CD4-positive, alpha-beta memory T cell (primary cell): ENCODE data around the gene PSMB10. TPM values are rescaled to one million over a fixed set of nuclear protein-coding genes. Genes with fewer than 3 reads are reported as not detected.

Experiments
- CTCF ChIA-PET: fragments of 350-600 bp; sonication (Branson Sonifier 250); formaldehyde crosslinking; loops from one replicate; lab custom pipeline; 2021; ENCODE audit warnings: inconsistent platforms; ENCODE audit not compliant: partially characterized antibody; lab: Charles Lee
- POLR2A ChIA-PET: fragments of 350-600 bp; sonication (Branson Sonifier 250); formaldehyde crosslinking; loops from one replicate; lab custom pipeline; 2021; ENCODE audit not compliant: partially characterized antibody; lab: Charles Lee
- DNase-seq, 5 donors: peaks; one replicate each; pipeline versions ENCODE4 v3.0.0 to v3.0.0-alpha.2; 2020 to 2022; ENCODE audit warnings: mixed read lengths in 1 of 5
- H3K27ac ChIP-seq: one replicate; pipeline ENCODE4 v1.7.0; 2013; ENCODE audit warnings: low read depth, low read length
- H3K27me3 ChIP-seq: 2 replicates; pipeline ENCODE4 v1.7.0; 2013; ENCODE audit warnings: mild to moderate bottlenecking, low read length, moderate library complexity; ENCODE audit not compliant: insufficient read depth
- H3K36me3 ChIP-seq: 2 replicates; pipeline ENCODE4 v1.7.0; 2013; ENCODE audit warnings: mild to moderate bottlenecking, low read length, moderate library complexity; ENCODE audit not compliant: insufficient read depth
- H3K4me1 ChIP-seq: 2 replicates; pipeline ENCODE4 v1.7.0; 2013; ENCODE audit warnings: mild to moderate bottlenecking, low read length, moderate library complexity; ENCODE audit not compliant: insufficient read depth
- H3K4me3 ChIP-seq, 2 donors: one replicate each; pipeline ENCODE4 v1.7.0; 2013; ENCODE audit warnings: low read length in 2 of 2, mild to moderate bottlenecking in 1 of 2
- H3K9me3 ChIP-seq, 2 donors: one replicate each; pipeline ENCODE4 v1.7.0; 2013; ENCODE audit warnings: low read length in 2 of 2, control low read depth in 1 of 2; ENCODE audit not compliant: control insufficient read depth in 1 of 2
- H3K27ac Mint-ChIP-seq, 7 donors: one replicate each; pipeline ENCODE4 v1.8.0; 2020 to 2021; ENCODE audit warnings: mixed read lengths in 7 of 7, mild to moderate bottlenecking in 6 of 7, inconsistent platforms in 3 of 7, moderate library complexity in 3 of 7
- H3K27me3 Mint-ChIP-seq, 2 donors: one replicate each; pipeline ENCODE4 v1.8.0; 2020 to 2021; ENCODE audit warnings: mixed read lengths in 2 of 2
- H3K36me3 Mint-ChIP-seq, 2 donors: one replicate each; pipeline ENCODE4 v1.8.0; 2020 to 2021; ENCODE audit warnings: mixed read lengths in 2 of 2, inconsistent platforms in 1 of 2, mild to moderate bottlenecking in 1 of 2
- H3K4me1 Mint-ChIP-seq, 4 donors: one replicate each; pipeline ENCODE4 v1.8.0; 2020 to 2021; ENCODE audit warnings: mixed read lengths in 4 of 4, mild to moderate bottlenecking in 1 of 4
- H3K4me3 Mint-ChIP-seq, 8 donors: one replicate each; pipeline ENCODE4 v1.8.0; 2020 to 2021; ENCODE audit warnings: mixed read lengths in 8 of 8, mild to moderate bottlenecking in 7 of 8, moderate library complexity in 6 of 8, inconsistent platforms in 3 of 8
- H3K9me3 Mint-ChIP-seq, 8 donors: one replicate each; pipeline ENCODE4 v1.8.0; 2020 to 2021; ENCODE audit warnings: mixed read lengths in 8 of 8, mild to moderate bottlenecking in 5 of 8, inconsistent platforms in 3 of 8, moderate library complexity in 1 of 8
- intact Hi-C: fragments of 100-400 bp; cut with micrococcal nuclease; formaldehyde crosslinking; loops from one replicate; pipeline ENCODE4 v1.15.1; 2023
- polyA plus RNA-seq, 2 donors: library from polyadenylated mRNA; unstranded; fragments of 300-500 nt; fragmentation: Illumina TruSeq; gene quantifications; one replicate each; pipeline ENCODE4 v1.2.3, GENCODE V29; 2021
- total RNA-seq, 2 experiments: library from RNA; stranded (reverse); gene quantifications; one replicate each; pipeline ENCODE4 v1.2.3, GENCODE V29; 2021

PSMB10 gene
- total and polyA plus RNA-seq, 4 experiments from 2014 or later: 147 to 777 (median 306) TPM

DNA sequence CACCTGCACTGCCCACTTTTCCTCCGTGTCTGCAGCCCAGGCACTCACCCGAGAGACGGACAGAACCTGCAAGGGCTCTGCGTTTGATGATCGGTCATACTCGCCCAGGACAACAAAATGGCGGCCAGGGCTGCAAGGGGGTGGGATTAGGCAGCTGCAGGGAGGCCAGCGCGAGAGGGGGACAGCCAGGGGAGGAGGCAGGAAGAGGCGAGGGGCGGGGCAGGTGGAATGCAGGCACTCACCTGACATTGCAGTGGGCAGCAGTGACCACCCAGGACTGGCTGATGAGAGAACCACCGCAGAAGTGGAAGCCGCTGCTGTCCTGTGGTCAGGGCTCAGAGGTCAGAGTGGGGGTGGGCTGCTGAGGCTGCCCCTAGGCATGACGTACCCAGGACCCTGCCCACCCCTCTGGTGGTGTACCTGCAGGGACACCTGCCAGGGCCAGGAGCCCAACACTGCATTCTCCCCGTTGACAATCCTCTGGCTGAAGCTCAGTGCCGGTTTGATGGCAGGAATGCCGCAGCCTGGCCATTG, 5.9 kb downstream of the PSMB10 start:
- Histone ChIP-seq H3K4me1 (peaks cover 18% of the 10 kb centered on the region), H3K27ac (no peak overlapping the region), H3K36me3 (peaks cover 56% of the 10 kb centered on the region), H3K4me3 (no peak overlapping the region), H3K27me3 (no peaks in the 10 kb centered on the region), H3K9me3 (no peaks in the 10 kb centered on the region)
- Mint-ChIP-seq H3K36me3 (peaks cover 14 to 45% of the 10 kb centered on the region in 2 donors), H3K4me3 (no peak overlapping the region), H3K27ac (peak overlapping the region in 1 of 7 donors; percentile 35), H3K27me3 (no peaks in the 10 kb centered on the region), H3K4me1 (peaks cover 9 to 33% (median 22%) of the 10 kb centered on the region in 4 donors), H3K9me3 (peaks cover 0 to under 1% (median 0%) of the 10 kb centered on the region in 8 donors)
- POLR2A ChIA-PET: interaction anchor here (1.0 to 1.4 kb wide), 3 partner anchors 38 to 48 kb away, joined by 3 to 6 read pairs (median 3); partner anchors contain the start of gene PSKH1
- DNase-seq: no peak
- intact Hi-C loops: no loop called here
- CTCF ChIA-PET: interaction anchor here (0.7 to 8.8 kb wide), 4 partner anchors 47 to 409 kb away, joined by 3 to 61 read pairs (median 20); partner anchors contain the start of gene NRN1L

- no peaks in the 10 kb centered on the region for H3K9me3 Mint-ChIP-seq
- H3K27me3 Mint-ChIP-seq: no peaks in the 10 kb centered on the region
- H3K36me3 Mint-ChIP-seq: peaks cover 9 to 40% of the 10 kb centered on the region in 2 donors
- no peak overlapping the region for H3K4me3 Mint-ChIP-seq
- Histone ChIP-seq H3K9me3 (no peaks in the 10 kb centered on the region), H3K4me1 (peaks cover 15% of the 10 kb centered on the region), H3K4me3 (no peak overlapping the region), H3K27me3 (no peaks in the 10 kb centered on the region), H3K27ac (no peak overlapping the region), H3K36me3 (peaks cover 54% of the 10 kb centered on the region)
- peaks cover 6 to 28% (median 17%) of the 10 kb centered on the region in 4 donors for H3K4me1 Mint-ChIP-seq
- DNase-seq: no peak
- intact Hi-C loops: no loop called here
- CTCF ChIA-PET: interaction anchor here (2.7 to 8.8 kb wide), 3 partner anchors 46 to 409 kb away, joined by 9 to 61 read pairs (median 30); partner anchors contain the start of gene NRN1L
- POLR2A ChIA-PET: interaction anchor here (1.6 kb wide), 1 partner anchor 47 kb away, joined by 5 read pairs; no protein-coding TSS in a partner anchor
- no peak overlapping the region for H3K27ac Mint-ChIP-seq
Observed at GRCh38 chr16:67930191-67930590, 6.5 kb downstream of the PSMB10 start.

GRCh38 chr16:67928561-67929364, 7.9 kb downstream of the PSMB10 start:
- peaks cover 7% of the 10 kb centered on the region for H3K4me1 ChIP-seq
- CTCF ChIA-PET: interaction anchor here (0.7 to 8.8 kb wide), 16 partner anchors 9 to 407 kb away, joined by 3 to 61 read pairs (median 4); partner anchors contain the start of genes EDC4 and NRN1L
- Mint-ChIP-seq H3K36me3 (peaks cover 2 to 35% of the 10 kb centered on the region in 2 donors), H3K9me3 (no peaks in the 10 kb centered on the region), H3K27ac (peak overlapping the region; percentile 22 to 74 (median 69)), H3K4me1 (peaks cover 3 to 16% (median 8%) of the 10 kb centered on the region in 4 donors), H3K27me3 (no peaks in the 10 kb centered on the region), H3K4me3 (no peak overlapping the region)
- H3K9me3 ChIP-seq: no peaks in the 10 kb centered on the region
- H3K4me3 ChIP-seq: no peak overlapping the region
- H3K27me3 ChIP-seq: no peaks in the 10 kb centered on the region
- POLR2A ChIA-PET: interaction anchor here (0.9 to 1.7 kb wide), 5 partner anchors 8 to 256 kb away, joined by 3 to 10 read pairs (median 5); partner anchors contain the start of genes PSKH1 and PSMB10
- intact Hi-C loops: loop anchor here (1.0 to 2.0 kb wide), 4 partner anchors 45 to 408 kb away; partner anchors contain the start of gene THAP11
- peak; percentile 70 to 75 (median 72) for DNase-seq
- H3K27ac ChIP-seq: no peak overlapping the region
- H3K36me3 ChIP-seq: peaks cover 43% of the 10 kb centered on the region

DNA sequence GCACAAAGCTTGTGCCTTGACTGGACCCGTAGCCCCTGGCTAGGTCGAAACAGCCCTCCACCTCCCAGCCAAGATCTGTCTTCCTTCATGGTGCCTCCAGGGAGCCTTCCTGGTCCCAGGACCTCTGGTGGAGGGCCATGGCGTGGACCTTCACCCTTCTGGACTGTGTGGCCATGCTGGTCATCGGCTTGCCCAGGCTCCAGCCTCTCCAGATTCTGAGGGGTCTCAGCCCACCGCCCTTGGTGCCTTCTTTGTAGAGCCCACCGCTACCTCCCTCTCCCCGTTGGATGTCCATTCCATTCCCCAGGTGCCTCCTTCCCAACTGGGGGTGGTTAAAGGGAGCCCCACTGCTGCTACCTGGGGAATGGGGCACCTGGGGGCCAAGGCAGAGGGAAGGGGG, 8.5 kb downstream of the PSMB10 start:
- no peak overlapping the region for H3K4me3 Mint-ChIP-seq
- peaks cover 45% of the 10 kb centered on the region for H3K36me3 ChIP-seq
- ChIA-PET CTCF (interaction anchor here (1.0 to 8.8 kb wide), 13 partner anchors 9 to 407 kb away, joined by 3 to 61 read pairs (median 5); partner anchors contain the start of genes EDC4 and NRN1L), POLR2A (interaction anchor here (0.9 to 1.7 kb wide), 3 partner anchors 9 to 255 kb away, joined by 3 to 10 read pairs (median 5); partner anchors contain the start of genes PSKH1 and PSMB10)
- peaks cover 3 to 15% (median 6%) of the 10 kb centered on the region in 4 donors for H3K4me1 Mint-ChIP-seq
- no peaks in the 10 kb centered on the region for H3K27me3 Mint-ChIP-seq
- H3K9me3 Mint-ChIP-seq: no peaks in the 10 kb centered on the region
- no peaks in the 10 kb centered on the region for H3K9me3 ChIP-seq
- H3K4me1 ChIP-seq: peaks cover 7% of the 10 kb centered on the region
- peak overlapping the region in 6 of 7 donors; percentile 22 to 75 (median 69) for H3K27ac Mint-ChIP-seq
- H3K27me3 ChIP-seq: no peaks in the 10 kb centered on the region
- H3K4me3 ChIP-seq: no peak overlapping the region
- H3K27ac ChIP-seq: no peak overlapping the region
- DNase-seq: peak in 1 of 5 donors; percentile 24
- intact Hi-C loops: loop anchor here (1.0 to 2.0 kb wide), 4 partner anchors 45 to 407 kb away; partner anchors contain the start of gene THAP11
- H3K36me3 Mint-ChIP-seq: peaks cover 0 to 36% of the 10 kb centered on the region in 2 donors

DNA sequence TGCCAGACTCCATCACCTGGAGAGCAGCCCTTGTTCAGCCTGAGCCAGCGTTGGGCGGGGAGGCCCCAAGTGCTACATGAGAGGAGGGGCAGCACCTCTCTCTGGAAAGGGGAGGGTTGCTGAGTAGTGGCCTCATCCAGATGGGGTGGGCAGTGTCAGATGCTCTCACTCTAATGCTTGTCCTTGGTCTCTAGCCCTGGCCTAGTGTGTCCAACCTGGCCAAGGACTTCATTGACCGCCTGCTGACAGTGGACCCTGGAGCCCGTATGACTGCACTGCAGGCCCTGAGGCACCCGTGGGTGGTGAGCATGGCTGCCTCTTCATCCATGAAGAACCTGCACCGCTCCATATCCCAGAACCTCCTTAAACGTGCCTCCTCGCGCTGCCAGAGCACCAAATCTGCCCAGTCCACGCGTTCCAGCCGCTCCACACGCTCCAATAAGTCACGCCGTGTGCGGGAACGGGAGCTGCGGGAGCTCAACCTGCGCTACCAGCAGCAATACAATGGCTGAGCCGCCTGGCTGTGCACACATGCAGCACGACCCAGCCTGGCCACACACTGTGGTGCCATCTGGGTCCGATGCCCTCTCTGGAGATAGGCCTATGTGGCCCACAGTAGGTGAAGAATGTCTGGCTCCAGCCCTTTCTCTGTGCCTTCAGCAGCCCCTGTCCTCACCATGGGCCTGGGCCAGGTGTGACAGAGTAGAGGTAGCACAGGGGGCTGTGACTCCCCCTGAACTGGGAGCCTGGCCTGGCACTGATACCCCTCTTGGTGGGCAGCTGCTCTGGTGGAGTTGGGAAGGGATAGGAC, 9.3 kb downstream of the PSMB10 start:
- Histone ChIP-seq H3K9me3 (no peaks in the 10 kb centered on the region), H3K4me1 (peaks cover 7% of the 10 kb centered on the region), H3K27me3 (no peaks in the 10 kb centered on the region), H3K36me3 (peaks cover 44% of the 10 kb centered on the region), H3K4me3 (no peak overlapping the region), H3K27ac (no peak overlapping the region)
- intact Hi-C loops: no loop called here
- Mint-ChIP-seq H3K27me3 (no peaks in the 10 kb centered on the region), H3K36me3 (peaks cover 0 to 34% of the 10 kb centered on the region in 2 donors), H3K27ac (peak overlapping the region in 1 of 7 donors; percentile 24), H3K4me3 (no peak overlapping the region), H3K9me3 (no peaks in the 10 kb centered on the region), H3K4me1 (peaks cover 3 to 15% (median 6%) of the 10 kb centered on the region in 4 donors)
- POLR2A ChIA-PET: interaction anchor here (1.6 to 2.0 kb wide), 3 partner anchors 8 to 34 kb away, joined by 5 to 10 read pairs (median 9); partner anchors contain the start of genes PSKH1 and PSMB10
- CTCF ChIA-PET: interaction anchor here (1.0 to 8.8 kb wide), 7 partner anchors 8 to 406 kb away, joined by 3 to 61 read pairs (median 7); partner anchors contain the start of gene NRN1L
- DNase-seq: no peak

DNA sequence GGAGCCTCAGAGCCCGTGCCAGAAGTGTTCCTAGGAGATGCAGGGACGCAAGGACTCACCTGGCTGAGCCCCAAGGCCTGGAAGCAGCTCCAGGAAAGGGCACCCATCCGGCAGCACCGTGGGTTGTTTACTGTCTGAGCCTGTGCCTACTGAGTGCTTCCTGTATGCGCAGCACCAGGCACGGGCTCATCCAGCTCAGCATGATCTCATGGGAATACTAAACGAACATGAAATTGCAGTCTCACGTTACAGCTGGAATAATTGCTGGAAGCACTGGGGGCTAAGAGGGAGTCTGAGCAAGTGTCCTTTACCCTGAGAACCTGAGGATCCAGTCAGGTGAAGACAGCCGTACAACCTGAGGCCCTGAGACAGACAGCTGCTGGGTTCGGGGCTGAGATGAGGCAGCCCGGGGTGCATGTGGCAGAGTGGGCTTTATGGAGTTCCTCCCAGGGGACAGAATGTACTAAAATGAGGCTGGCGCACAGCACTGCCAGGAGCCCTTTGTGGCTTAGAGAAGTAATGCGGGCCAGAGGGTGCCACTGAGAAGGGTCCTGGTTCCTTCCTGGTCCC, 10.4 kb downstream of the PSMB10 start:
- no peaks in the 10 kb centered on the region for H3K27me3 Mint-ChIP-seq
- peaks cover 3 to 21% (median 6%) of the 10 kb centered on the region in 4 donors for H3K4me1 Mint-ChIP-seq
- peaks cover 0 to 36% of the 10 kb centered on the region in 2 donors for H3K36me3 Mint-ChIP-seq
- Histone ChIP-seq H3K9me3 (no peaks in the 10 kb centered on the region), H3K4me1 (peaks cover 7% of the 10 kb centered on the region), H3K27ac (no peak overlapping the region), H3K27me3 (no peaks in the 10 kb centered on the region), H3K4me3 (no peak overlapping the region), H3K36me3 (peaks cover 34% of the 10 kb centered on the region)
- no peaks in the 10 kb centered on the region for H3K9me3 Mint-ChIP-seq
- DNase-seq: no peak
- POLR2A ChIA-PET: interaction anchor here (2.0 kb wide), 1 partner anchor 9 kb away, joined by 9 read pairs; no protein-coding TSS in a partner anchor
- intact Hi-C loops: no loop called here
- no peak overlapping the region for H3K4me3 Mint-ChIP-seq
- H3K27ac Mint-ChIP-seq: peak overlapping the region in 3 of 7 donors; percentile 37 to 70 (median 42)
- CTCF ChIA-PET: interaction anchor here (0.6 to 8.8 kb wide), 10 partner anchors 9 to 411 kb away, joined by 3 to 61 read pairs (median 4); partner anchors contain the start of genes C16orf86, ENKD1 and NRN1L
